ENCODE results near the gene NCKAP1. TPM values are rescaled to one million over a fixed set of nuclear protein-coding genes. Genes with fewer than 3 reads are reported as not detected.

Gene NCKAP1
- total and polyA plus RNA-seq, 2 donors (not counting 1 experiment from before 2014, with no cell fraction given) = 141 to 219 TPM

DNA sequence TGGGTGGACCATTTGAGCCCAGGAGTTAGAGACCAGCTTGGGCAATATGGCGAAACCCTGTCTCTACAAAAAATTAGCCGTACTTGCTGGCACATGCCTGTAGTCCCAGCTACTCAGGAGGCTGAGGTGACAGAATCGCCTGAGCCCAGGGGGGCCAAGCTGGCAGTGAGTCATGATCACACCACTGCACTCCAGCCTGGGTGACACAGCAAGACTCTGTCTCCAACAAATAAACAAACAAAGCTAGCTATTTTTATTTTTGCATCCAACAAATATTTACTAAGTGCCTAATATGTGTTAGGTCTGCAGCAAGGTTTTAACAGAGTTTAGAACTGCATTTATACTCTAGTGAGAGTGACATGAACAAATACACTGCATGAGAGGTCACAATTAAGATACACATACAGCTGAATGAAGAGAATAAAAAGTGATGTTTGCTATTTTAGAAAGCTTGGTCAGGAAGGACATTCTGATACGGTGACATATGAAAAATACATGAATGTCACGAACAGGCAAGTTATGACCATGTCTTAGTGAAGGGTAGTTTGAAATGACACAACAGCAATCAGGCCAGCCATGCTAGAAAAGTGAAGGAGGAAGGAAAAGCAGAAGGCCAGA lies 88.6 kb downstream of the NCKAP1 start:
- Histone ChIP-seq H2AFZ (ENCODE audit: low read length) (no peak overlapping the region), H3K9me3 (ENCODE audit: control insufficient read depth, insufficient read depth, low read depth, low read length) (no peaks in the 10 kb centered on the region), H3K4me3 (replicated peaks in 1 of 4; ENCODE audit: control extremely low read depth in 1 of 4, insufficient read depth in 1 of 4, low read depth in 3 of 4, low read length in 4 of 4) (no peak overlapping the region), H3K4me2 (ENCODE audit: extremely low read depth, insufficient read depth, low read length) (no peak overlapping the region), H3K79me2 (ENCODE audit: control insufficient read depth, insufficient read depth, low read length) (no peaks in the 10 kb centered on the region), H3K36me3 (ENCODE audit: control insufficient read depth, insufficient read depth, low read length) (peaks cover 8% of the 10 kb centered on the region), H3K9ac (ENCODE audit: insufficient read depth, low read length) (no peak overlapping the region), H3K4me1 (ENCODE audit: control insufficient read depth, extremely low read depth, insufficient read depth, low read length) (no peaks in the 10 kb centered on the region), H4K20me1 (ENCODE audit: control insufficient read depth, extremely low read depth, insufficient read depth, low read length) (no peaks in the 10 kb centered on the region), H3K27ac (ENCODE audit: insufficient read depth, low read length) (no peak overlapping the region), H3K27me3 (ENCODE audit: control insufficient read depth, insufficient read depth, low read length) (no peaks in the 10 kb centered on the region)
- peak in 1 of 2 donors; percentile 28 for DNase-seq (ENCODE audit: low read depth in 2 of 2)
- TF ChIP-seq, protein P1, sequence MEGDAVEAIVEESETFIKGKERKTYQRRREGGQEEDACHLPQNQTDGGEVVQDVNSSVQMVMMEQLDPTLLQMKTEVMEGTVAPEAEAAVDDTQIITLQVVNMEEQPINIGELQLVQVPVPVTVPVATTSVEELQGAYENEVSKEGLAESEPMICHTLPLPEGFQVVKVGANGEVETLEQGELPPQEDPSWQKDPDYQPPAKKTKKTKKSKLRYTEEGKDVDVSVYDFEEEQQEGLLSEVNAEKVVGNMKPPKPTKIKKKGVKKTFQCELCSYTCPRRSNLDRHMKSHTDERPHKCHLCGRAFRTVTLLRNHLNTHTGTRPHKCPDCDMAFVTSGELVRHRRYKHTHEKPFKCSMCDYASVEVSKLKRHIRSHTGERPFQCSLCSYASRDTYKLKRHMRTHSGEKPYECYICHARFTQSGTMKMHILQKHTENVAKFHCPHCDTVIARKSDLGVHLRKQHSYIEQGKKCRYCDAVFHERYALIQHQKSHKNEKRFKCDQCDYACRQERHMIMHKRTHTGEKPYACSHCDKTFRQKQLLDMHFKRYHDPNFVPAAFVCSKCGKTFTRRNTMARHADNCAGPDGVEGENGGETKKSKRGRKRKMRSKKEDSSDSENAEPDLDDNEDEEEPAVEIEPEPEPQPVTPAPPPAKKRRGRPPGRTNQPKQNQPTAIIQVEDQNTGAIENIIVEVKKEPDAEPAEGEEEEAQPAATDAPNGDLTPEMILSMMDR (conservative IDR thresholded peaks at IDR 0.05 in 1 of 2, IDR thresholded peaks at IDR 0.05 in 1 of 2; ENCODE audit: low read depth in 1 of 2, low read length in 2 of 2) = no peak
- TF ChIP-seq EZH2 (IDR thresholded peaks at IDR 0.05; ENCODE audit: low read length, missing control alignments) = no peak

DNA sequence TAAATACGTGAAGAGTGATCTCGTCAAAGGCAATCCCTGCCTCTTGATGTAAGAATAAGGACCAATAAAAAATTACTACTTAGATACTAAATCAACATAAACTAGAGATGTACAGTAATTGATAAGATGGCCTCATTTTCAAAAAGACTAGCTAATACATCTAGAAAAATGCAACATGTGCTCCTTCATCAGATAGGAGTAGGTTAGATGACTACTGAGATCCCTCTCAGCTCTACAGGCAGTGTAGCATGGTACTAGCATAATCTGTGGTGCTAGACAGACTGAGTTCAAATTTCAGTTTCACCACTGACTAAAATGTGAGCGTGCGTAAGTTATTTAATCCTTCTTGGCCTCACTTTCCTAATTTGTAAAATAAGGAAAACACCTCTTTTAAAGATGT lies 89.2 kb downstream of the NCKAP1 start:
- Histone ChIP-seq H3K79me2 (ENCODE audit: control insufficient read depth, insufficient read depth, low read length) (no peaks in the 10 kb centered on the region), H3K9ac (ENCODE audit: insufficient read depth, low read length) (no peak overlapping the region), H4K20me1 (ENCODE audit: control insufficient read depth, extremely low read depth, insufficient read depth, low read length) (no peaks in the 10 kb centered on the region), H2AFZ (ENCODE audit: low read length) (no peak overlapping the region), H3K36me3 (ENCODE audit: control insufficient read depth, insufficient read depth, low read length) (peaks cover 8% of the 10 kb centered on the region), H3K9me3 (ENCODE audit: control insufficient read depth, insufficient read depth, low read depth, low read length) (no peaks in the 10 kb centered on the region), H3K4me3 (replicated peaks in 1 of 4; ENCODE audit: control extremely low read depth in 1 of 4, insufficient read depth in 1 of 4, low read depth in 3 of 4, low read length in 4 of 4) (no peak overlapping the region), H3K27ac (ENCODE audit: insufficient read depth, low read length) (peak overlapping the region; percentile 16), H3K4me2 (ENCODE audit: extremely low read depth, insufficient read depth, low read length) (no peak overlapping the region), H3K4me1 (ENCODE audit: control insufficient read depth, extremely low read depth, insufficient read depth, low read length) (no peaks in the 10 kb centered on the region), H3K27me3 (ENCODE audit: control insufficient read depth, insufficient read depth, low read length) (no peaks in the 10 kb centered on the region)
- TF ChIP-seq, protein P1 (conservative IDR thresholded peaks at IDR 0.05 in 1 of 2, IDR thresholded peaks at IDR 0.05 in 1 of 2; ENCODE audit: low read depth in 1 of 2, low read length in 2 of 2) = no peak
- TF ChIP-seq EZH2 (IDR thresholded peaks at IDR 0.05; ENCODE audit: low read length, missing control alignments) = no peak
- no peak for DNase-seq (ENCODE audit: low read depth in 2 of 2)

DNA sequence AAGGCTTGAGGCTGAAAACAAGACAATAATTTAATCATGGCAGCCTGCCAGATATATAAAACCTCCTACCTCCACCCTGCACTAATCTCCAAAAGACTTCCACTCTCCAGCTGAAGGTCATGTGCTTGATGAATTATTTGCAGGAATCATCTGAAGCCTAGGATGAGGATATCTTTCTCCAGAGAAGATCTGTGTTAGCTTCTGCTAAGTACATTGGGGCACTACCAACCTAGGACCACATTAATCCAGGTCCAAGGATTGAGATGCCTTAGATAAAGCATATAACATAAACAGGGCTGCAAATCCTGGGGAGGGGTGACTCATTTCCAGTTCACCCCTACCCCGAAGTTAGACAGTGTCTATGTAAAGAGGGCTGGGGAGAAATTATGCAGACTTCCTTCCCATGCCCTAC lies 91.3 kb downstream of the NCKAP1 start:
- Histone ChIP-seq H3K79me2 (ENCODE audit: control insufficient read depth, insufficient read depth, low read length) (no peaks in the 10 kb centered on the region), H3K4me3 (replicated peaks in 1 of 4; ENCODE audit: control extremely low read depth in 1 of 4, insufficient read depth in 1 of 4, low read depth in 3 of 4, low read length in 4 of 4) (no peak overlapping the region), H3K36me3 (ENCODE audit: control insufficient read depth, insufficient read depth, low read length) (peaks cover 3% of the 10 kb centered on the region), H4K20me1 (ENCODE audit: control insufficient read depth, extremely low read depth, insufficient read depth, low read length) (no peaks in the 10 kb centered on the region), H3K9me3 (ENCODE audit: control insufficient read depth, insufficient read depth, low read depth, low read length) (no peaks in the 10 kb centered on the region), H3K9ac (ENCODE audit: insufficient read depth, low read length) (no peak overlapping the region), H3K27ac (ENCODE audit: insufficient read depth, low read length) (no peak overlapping the region), H3K4me1 (ENCODE audit: control insufficient read depth, extremely low read depth, insufficient read depth, low read length) (no peaks in the 10 kb centered on the region), H3K4me2 (ENCODE audit: extremely low read depth, insufficient read depth, low read length) (no peak overlapping the region), H3K27me3 (ENCODE audit: control insufficient read depth, insufficient read depth, low read length) (no peaks in the 10 kb centered on the region), H2AFZ (ENCODE audit: low read length) (no peak overlapping the region)
- TF ChIP-seq EZH2 (IDR thresholded peaks at IDR 0.05; ENCODE audit: low read length, missing control alignments) = no peak
- TF ChIP-seq, protein P1 (conservative IDR thresholded peaks at IDR 0.05 in 1 of 2, IDR thresholded peaks at IDR 0.05 in 1 of 2; ENCODE audit: low read depth in 1 of 2, low read length in 2 of 2) = no peak
- peak in 1 of 2 donors; percentile 30 for DNase-seq (ENCODE audit: low read depth in 2 of 2)

Data from fibroblast of lung (primary cell).